ENCODE data around the gene PARD3B.

PARD3B gene

DNA sequence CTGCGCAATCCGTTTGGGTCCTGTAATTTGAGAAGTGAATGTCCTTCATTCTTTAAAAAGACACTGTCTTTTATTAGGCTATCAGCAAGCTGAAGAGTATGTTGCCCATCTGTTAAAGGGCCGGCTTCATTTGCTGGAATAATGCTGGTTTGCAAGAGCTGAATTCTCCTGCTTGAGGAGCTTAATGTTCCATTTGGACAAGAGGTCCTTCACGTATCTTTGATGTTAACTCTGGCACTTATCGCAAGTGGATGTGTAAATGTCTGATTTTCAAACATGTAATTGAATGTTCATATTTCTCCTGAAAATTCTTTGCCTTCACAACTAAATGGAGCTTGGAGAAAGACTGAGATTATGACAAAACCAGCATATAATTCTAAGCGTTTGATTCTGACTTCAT is 856.2 kb downstream of the PARD3B start:
- TF ChIP-seq, protein P1, sequence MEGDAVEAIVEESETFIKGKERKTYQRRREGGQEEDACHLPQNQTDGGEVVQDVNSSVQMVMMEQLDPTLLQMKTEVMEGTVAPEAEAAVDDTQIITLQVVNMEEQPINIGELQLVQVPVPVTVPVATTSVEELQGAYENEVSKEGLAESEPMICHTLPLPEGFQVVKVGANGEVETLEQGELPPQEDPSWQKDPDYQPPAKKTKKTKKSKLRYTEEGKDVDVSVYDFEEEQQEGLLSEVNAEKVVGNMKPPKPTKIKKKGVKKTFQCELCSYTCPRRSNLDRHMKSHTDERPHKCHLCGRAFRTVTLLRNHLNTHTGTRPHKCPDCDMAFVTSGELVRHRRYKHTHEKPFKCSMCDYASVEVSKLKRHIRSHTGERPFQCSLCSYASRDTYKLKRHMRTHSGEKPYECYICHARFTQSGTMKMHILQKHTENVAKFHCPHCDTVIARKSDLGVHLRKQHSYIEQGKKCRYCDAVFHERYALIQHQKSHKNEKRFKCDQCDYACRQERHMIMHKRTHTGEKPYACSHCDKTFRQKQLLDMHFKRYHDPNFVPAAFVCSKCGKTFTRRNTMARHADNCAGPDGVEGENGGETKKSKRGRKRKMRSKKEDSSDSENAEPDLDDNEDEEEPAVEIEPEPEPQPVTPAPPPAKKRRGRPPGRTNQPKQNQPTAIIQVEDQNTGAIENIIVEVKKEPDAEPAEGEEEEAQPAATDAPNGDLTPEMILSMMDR (IDR thresholded peaks at IDR 0.05; ENCODE audit: insufficient read depth, missing control alignments) = no peak
- FAIRE-seq (no peak), DNase-seq (ENCODE audit: insufficient read length, low spot score) (no peak)

DNA sequence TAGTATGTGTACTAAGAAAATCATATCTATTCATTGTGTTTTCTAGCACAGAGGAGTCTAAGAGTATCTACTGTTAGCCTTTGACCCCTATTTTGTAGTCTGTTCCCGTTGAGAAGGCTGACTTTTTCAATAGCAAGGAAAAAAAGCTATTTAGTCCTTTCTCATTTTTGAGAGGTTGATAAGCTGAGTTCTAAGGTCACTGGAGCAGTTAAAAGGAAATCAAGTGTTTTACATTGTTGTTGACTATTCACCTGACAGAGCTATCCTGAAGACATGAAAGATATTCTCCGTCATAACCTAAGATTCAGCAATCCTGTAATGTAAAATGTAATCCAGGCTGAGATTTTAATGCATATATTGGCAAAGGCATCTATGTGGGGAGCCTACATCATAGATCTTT is 856.7 kb downstream of the PARD3B start:
- FAIRE-seq = no peak
- TF ChIP-seq, protein P1 (IDR thresholded peaks at IDR 0.05; ENCODE audit: insufficient read depth, missing control alignments) = no peak
- no peak for DNase-seq (ENCODE audit: insufficient read length, low spot score)

DNA sequence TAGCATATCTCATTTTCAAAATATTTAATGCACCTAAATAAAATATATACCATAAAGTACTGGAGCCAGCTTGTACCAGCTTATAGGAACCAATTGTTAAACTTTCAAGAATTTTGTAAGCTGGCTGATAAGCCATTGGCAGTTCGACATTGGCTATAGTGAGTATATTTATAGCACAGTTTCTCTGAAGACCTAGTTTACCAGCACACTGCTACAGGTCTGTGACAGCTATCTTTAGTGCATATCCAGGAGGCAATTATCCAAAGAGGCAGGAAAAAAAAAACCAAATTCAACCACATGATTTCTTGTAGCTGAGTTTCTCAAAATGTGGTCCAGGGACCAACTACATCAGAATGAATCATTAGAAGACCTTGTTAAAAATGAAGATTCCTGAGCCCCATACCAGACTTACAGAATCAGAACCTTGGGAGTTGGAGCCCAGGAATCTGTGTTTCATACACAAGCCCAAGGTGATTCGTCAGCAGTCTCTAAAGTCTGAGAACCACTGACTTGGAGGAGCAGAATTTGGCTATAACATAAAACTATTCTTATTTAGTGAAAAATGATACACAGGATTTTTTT is 858.1 kb downstream of the PARD3B start:
- DNase-seq (ENCODE audit: insufficient read length, low spot score) (no peak), FAIRE-seq (no peak)
- TF ChIP-seq, protein P1 (IDR thresholded peaks at IDR 0.05; ENCODE audit: insufficient read depth, missing control alignments) = no peak

DNA sequence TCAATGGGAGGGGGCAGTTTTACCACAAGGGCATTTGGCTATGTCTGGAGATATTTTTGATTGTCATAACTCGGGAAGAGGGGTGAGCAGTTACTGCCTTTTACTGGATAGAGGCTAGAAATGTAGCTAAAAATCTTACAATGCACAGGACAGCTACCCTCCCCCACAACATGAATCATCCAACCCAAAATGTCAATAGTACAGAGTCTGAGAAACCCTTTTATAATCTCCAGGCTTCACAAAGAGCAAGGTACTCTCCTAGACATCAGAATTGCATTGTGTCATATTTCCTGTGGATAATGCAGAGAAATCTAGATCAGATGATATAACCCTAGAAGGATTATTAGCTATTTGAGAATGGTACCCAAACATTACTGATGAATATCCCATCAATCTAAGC is 859.9 kb downstream of the PARD3B start:
- DNase-seq (ENCODE audit: insufficient read length, low spot score) = no peak
- no peak for FAIRE-seq
- TF ChIP-seq, protein P1 (IDR thresholded peaks at IDR 0.05; ENCODE audit: insufficient read depth, missing control alignments) = no peak

DNA sequence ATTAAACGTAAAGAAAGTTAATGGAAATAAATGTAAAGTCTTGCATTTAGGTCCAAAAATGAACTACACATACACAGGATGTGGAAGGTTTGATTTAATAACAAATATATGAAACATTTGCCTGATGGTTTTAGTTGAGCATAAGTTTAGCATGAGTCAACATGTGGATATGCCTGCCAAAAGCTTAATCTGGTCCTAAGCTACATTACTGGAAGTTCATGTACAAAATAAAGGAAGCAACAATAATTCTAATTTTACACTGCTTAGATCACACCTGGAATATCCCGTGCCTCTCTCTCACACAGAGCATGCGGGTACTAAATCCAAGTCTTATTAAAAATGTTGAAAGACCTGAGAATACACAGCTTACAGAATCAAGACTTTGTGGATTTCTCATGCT is 860.5 kb downstream of the PARD3B start:
- DNase-seq (ENCODE audit: insufficient read length, low spot score) (no peak), FAIRE-seq (no peak)
- TF ChIP-seq, protein P1 (IDR thresholded peaks at IDR 0.05; ENCODE audit: insufficient read depth, missing control alignments) = no peak

DNA sequence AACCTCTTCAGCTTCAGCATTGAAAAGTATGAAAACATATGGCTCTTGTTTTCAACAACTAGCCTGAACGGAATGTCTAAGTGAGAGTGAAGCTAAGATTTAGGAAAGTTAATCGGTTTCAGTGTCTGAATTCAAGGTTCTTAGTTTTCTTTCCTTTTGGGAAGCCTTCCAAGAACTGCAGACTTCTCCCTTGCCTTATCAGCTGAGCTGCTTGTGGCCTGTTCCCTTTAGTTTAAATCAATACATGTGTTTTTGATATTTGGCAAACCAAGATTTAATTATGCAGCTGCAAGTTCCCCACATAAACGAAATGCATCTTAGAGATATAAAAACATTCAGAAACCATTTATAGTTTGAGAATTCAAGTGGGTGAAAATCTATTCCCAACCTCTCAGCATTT is 862.7 kb downstream of the PARD3B start:
- FAIRE-seq (no peak), DNase-seq (ENCODE audit: insufficient read length, low spot score) (no peak)
- TF ChIP-seq, protein P1 (IDR thresholded peaks at IDR 0.05; ENCODE audit: insufficient read depth, missing control alignments) = no peak

DNA sequence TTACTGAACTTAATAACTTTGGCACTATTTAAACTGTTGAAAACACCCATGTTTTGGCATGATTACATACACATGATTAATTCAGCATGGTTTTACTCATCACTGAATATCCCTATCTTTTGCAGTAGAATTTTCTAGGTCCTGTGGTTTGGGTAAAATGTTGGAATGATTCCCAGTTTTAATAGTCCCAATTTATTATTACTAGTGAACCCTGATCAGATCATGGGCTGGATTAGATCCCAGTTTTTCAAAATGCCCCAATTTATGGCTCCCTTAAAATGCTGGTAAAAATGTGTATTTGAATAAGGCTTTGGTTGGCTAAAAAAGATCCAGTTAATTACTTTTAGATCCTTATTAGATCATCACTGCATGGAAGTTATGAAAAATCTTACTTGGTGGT is 863.4 kb downstream of the PARD3B start:
- TF ChIP-seq, protein P1 (IDR thresholded peaks at IDR 0.05; ENCODE audit: insufficient read depth, missing control alignments) = no peak
- DNase-seq (ENCODE audit: insufficient read length, low spot score) = no peak
- no peak for FAIRE-seq

Measured in D721Med (cell line).